ENCODE results near the gene CASQ2. TPM values are rescaled to one million over a fixed set of nuclear protein-coding genes. Genes with fewer than 3 reads are reported as not detected.

Gene CASQ2
- total RNA-seq, 1 donor from 2014 or later, result not detected

DNA sequence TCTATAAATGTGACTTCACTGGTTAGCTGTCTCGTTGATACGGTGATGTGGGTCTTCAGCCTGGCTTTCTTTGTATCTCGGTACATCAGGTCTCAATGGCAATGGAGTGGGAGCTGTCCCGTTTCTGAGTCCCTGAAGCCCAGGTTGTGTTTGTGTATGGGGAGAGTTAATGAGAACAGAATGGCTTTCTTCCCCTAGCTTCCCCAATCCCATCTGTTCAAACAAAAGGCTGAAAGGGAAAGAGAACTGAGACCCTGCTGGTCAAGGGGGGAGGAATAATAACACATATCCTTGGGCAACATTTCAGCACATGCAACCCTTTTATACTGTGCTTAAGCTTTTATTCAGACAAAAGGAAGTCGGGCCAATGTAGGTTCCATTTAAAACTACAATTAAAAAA, 28.4 kb upstream of the CASQ2 start:
- Histone ChIP-seq H4K20me1 (ENCODE audit: low read depth) (peaks cover 6% of the 10 kb centered on the region), H3K36me3 (no peaks in the 10 kb centered on the region), H3K27ac (no peak overlapping the region), H3K4me1 (peaks cover 37% of the 10 kb centered on the region), H3K4me3 (no peak overlapping the region), H3K9ac (no peak overlapping the region), H3K27me3 (no peaks in the 10 kb centered on the region), H2AFZ (replicated peaks) (no peak overlapping the region), H3K79me2 (ENCODE audit: low read depth) (no peaks in the 10 kb centered on the region), H3K9me3 (ENCODE audit: low read depth) (no peaks in the 10 kb centered on the region), H3K4me2 (peak overlapping the region; percentile 52), H3F3A (ENCODE audit: low read depth) (peaks cover 12% of the 10 kb centered on the region)
- Mint-ChIP-seq H3K4me3 (peak overlapping the region; percentile 57), H3K27ac (peak overlapping the region; percentile 10), H3K36me3 (no peaks in the 10 kb centered on the region), H3K4me1 (peaks cover 38% of the 10 kb centered on the region), H3K27me3 (ENCODE audit: insufficient read depth, low read depth) (peaks cover 5% of the 10 kb centered on the region), H3K9me3 (no peaks in the 10 kb centered on the region)
- DNase-seq (ENCODE audit: low spot score), result peak; percentile 74
- peak; percentile 93 for TF ChIP-seq EZH2phosphoT487 (IDR thresholded peaks at IDR 0.05)
- TF ChIP-seq, protein P1, sequence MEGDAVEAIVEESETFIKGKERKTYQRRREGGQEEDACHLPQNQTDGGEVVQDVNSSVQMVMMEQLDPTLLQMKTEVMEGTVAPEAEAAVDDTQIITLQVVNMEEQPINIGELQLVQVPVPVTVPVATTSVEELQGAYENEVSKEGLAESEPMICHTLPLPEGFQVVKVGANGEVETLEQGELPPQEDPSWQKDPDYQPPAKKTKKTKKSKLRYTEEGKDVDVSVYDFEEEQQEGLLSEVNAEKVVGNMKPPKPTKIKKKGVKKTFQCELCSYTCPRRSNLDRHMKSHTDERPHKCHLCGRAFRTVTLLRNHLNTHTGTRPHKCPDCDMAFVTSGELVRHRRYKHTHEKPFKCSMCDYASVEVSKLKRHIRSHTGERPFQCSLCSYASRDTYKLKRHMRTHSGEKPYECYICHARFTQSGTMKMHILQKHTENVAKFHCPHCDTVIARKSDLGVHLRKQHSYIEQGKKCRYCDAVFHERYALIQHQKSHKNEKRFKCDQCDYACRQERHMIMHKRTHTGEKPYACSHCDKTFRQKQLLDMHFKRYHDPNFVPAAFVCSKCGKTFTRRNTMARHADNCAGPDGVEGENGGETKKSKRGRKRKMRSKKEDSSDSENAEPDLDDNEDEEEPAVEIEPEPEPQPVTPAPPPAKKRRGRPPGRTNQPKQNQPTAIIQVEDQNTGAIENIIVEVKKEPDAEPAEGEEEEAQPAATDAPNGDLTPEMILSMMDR (IDR thresholded peaks at IDR 0.05), result no peak

DNA sequence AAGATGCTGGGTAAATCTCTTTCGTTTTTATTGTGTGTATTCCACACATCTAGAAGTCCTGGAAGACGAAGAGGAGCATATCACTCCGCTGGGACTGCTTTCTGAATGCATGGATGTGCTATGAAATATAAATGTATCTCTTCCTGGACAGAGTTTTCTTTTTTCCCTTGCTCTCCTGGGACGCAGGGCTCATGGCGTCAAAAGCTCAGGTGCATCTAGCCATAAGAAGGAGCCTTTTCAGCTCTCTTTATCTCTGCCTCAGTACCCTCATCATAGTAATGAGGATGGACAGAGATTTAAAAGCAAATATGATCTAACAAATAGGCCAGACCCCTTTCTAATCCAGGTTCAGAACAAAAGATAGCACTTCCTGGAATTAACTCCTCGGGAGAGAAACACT, 27.5 kb upstream of the CASQ2 start:
- Mint-ChIP-seq H3K27me3 (ENCODE audit: insufficient read depth, low read depth) (peaks cover 5% of the 10 kb centered on the region), H3K4me1 (peaks cover 38% of the 10 kb centered on the region), H3K36me3 (no peaks in the 10 kb centered on the region), H3K27ac (peak overlapping the region; percentile 59), H3K4me3 (no peak overlapping the region), H3K9me3 (no peaks in the 10 kb centered on the region)
- no peak for TF ChIP-seq EZH2 (IDR thresholded peaks at IDR 0.05)
- TF ChIP-seq EZH2phosphoT487 (IDR thresholded peaks at IDR 0.05), result no peak
- TF ChIP-seq, protein P1 (IDR thresholded peaks at IDR 0.05), result no peak
- Histone ChIP-seq H3K4me2 (peak overlapping the region; percentile 52), H3K4me3 (no peak overlapping the region), H3K9ac (no peak overlapping the region), H3K27ac (no peak overlapping the region), H3K36me3 (no peaks in the 10 kb centered on the region), H3F3A (ENCODE audit: low read depth) (peaks cover 12% of the 10 kb centered on the region), H3K9me3 (ENCODE audit: low read depth) (no peaks in the 10 kb centered on the region), H3K27me3 (no peaks in the 10 kb centered on the region), H4K20me1 (ENCODE audit: low read depth) (peaks cover 6% of the 10 kb centered on the region), H3K4me1 (peaks cover 37% of the 10 kb centered on the region), H2AFZ (replicated peaks) (no peak overlapping the region), H3K79me2 (ENCODE audit: low read depth) (no peaks in the 10 kb centered on the region)
- no peak for DNase-seq (ENCODE audit: low spot score)

DNA sequence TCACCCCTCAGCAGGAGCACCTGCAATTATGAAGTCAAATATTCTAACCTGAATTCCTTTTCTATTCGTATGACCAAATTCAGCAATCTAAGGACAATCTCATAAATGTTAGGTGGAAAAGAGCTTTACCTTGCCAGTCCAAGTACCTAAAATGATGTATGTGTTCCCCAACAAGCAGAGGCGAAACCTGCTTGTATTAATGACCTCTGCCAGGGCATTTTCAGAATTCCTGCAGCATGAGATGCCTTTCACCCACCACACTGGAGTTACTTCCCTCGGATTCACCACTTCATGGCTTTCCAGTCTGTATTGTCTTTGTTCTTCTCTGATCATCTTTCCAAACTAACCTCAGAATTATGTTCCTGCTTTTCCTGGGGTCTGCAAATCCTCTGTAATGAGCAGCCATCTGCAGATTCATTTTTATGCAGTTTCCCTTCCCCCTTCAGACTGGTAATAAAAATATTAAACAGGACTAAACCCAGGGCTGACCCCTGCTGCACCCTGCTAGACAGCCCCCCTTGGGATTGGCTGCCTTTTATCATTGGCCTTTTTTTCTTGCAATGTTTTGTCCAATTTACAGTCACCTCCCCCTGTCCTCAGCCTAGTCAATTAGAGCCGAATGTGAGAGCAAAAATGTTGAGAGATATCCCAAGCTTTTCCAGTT, 26.6 kb upstream of the CASQ2 start:
- H2AFZ ChIP-seq (replicated peaks), result no peak overlapping the region
- no peaks in the 10 kb centered on the region for H3K79me2 ChIP-seq (ENCODE audit: low read depth)
- Mint-ChIP-seq H3K36me3 (no peaks in the 10 kb centered on the region), H3K27ac (peak overlapping the region; percentile 55), H3K4me1 (peaks cover 38% of the 10 kb centered on the region), H3K27me3 (ENCODE audit: insufficient read depth, low read depth) (peaks cover 7% of the 10 kb centered on the region), H3K4me3 (no peak overlapping the region), H3K9me3 (no peaks in the 10 kb centered on the region)
- no peaks in the 10 kb centered on the region for H3K9me3 ChIP-seq (ENCODE audit: low read depth)
- peaks cover 6% of the 10 kb centered on the region for H4K20me1 ChIP-seq (ENCODE audit: low read depth)
- no peak for TF ChIP-seq EZH2phosphoT487 (IDR thresholded peaks at IDR 0.05)
- TF ChIP-seq, protein P1 (IDR thresholded peaks at IDR 0.05), result no peak
- no peak for TF ChIP-seq EZH2 (IDR thresholded peaks at IDR 0.05)
- no peak overlapping the region for H3K4me3 ChIP-seq
- H3K27me3 ChIP-seq, result no peaks in the 10 kb centered on the region
- H3K9ac ChIP-seq, result no peak overlapping the region
- no peaks in the 10 kb centered on the region for H3K36me3 ChIP-seq
- H3F3A ChIP-seq (ENCODE audit: low read depth), result peaks cover 12% of the 10 kb centered on the region
- H3K4me2 ChIP-seq, result peak overlapping the region; percentile 52
- H3K27ac ChIP-seq, result no peak overlapping the region
- no peak for DNase-seq (ENCODE audit: low spot score)
- peaks cover 37% of the 10 kb centered on the region for H3K4me1 ChIP-seq
